Trophoblast cell (in vitro differentiated cells and primary cell): Measurements from ENCODE around the gene TAF4B.
A peak's percentile ranks its signal among the peaks of the same experiment; 100 is the strongest.
"Not testable (repeated sequence)": the region's sequence is repeated elsewhere in the genome, so short reads cannot be mapped to it uniquely, and the experiment has no call there.

Experiments
- DNase-seq, 2 donors: peaks; one replicate each; pipeline ENCODE4 v3.0.0-alpha.2; 2016
- H2AFZ ChIP-seq: 2 replicates; pipeline ENCODE4 v1.6.1; 2013; ENCODE audit warnings: low read length, moderate library complexity, mild to moderate bottlenecking; ENCODE audit not compliant: insufficient read depth, poor library complexity
- H2AK5ac ChIP-seq: 2 replicates; pipeline ENCODE4 v1.6.1; 2013; ENCODE audit warnings: mild to moderate bottlenecking, low read length
- H2BK120ac ChIP-seq: 2 replicates; pipeline ENCODE4 v1.6.1; 2013; ENCODE audit warnings: low read length, mild to moderate bottlenecking, moderate library complexity; ENCODE audit not compliant: insufficient read depth, poor library complexity
- H2BK12ac ChIP-seq: 2 replicates; pipeline ENCODE4 v1.6.1; 2013; ENCODE audit warnings: mild to moderate bottlenecking, low read length, moderate library complexity
- H2BK5ac ChIP-seq: 2 replicates; pipeline ENCODE4 v1.6.1; 2013; ENCODE audit warnings: low read length, low read depth, moderate library complexity, mild to moderate bottlenecking; ENCODE audit not compliant: poor library complexity
- H3K14ac ChIP-seq: 2 replicates; pipeline ENCODE4 v1.6.1; 2013; ENCODE audit warnings: mild to moderate bottlenecking, low read length
- H3K18ac ChIP-seq: 2 replicates; pipeline ENCODE4 v1.6.1; 2013; ENCODE audit warnings: mild to moderate bottlenecking, low read length
- H3K23ac ChIP-seq: 2 replicates; pipeline ENCODE4 v1.6.1; 2013; ENCODE audit warnings: low read length
- H3K27ac ChIP-seq: 2 replicates; pipeline ENCODE4 v1.5.1; 2013; ENCODE audit warnings: low read depth, mild to moderate bottlenecking, inconsistent platforms, low read length, moderate library complexity
- H3K27me3 ChIP-seq: 2 replicates; pipeline ENCODE4 v1.6.1; 2013; ENCODE audit warnings: inconsistent platforms, mild to moderate bottlenecking, low read length, moderate library complexity; ENCODE audit not compliant: insufficient read depth
- H3K36me3 ChIP-seq, 2 experiments: 1 replicate in 1 of 2; 2 replicates in 1 of 2; pipeline ENCODE4 v1.6.1; 2013; ENCODE audit warnings: low read length in 2 of 2, mild to moderate bottlenecking in 2 of 2, moderate library complexity in 1 of 2; ENCODE audit not compliant: insufficient read depth in 2 of 2, control insufficient read depth in 1 of 2
- H3K4ac ChIP-seq: 2 replicates; pipeline ENCODE4 v1.6.1; 2013; ENCODE audit warnings: low read depth, mild to moderate bottlenecking, low read length, moderate library complexity
- H3K4me1 ChIP-seq, 2 experiments: 1 replicate in 1 of 2; 2 replicates in 1 of 2; pipeline ENCODE4 v1.6.1; 2013; ENCODE audit warnings: low read length in 2 of 2, mild to moderate bottlenecking in 2 of 2, moderate library complexity in 1 of 2; ENCODE audit not compliant: insufficient read depth in 2 of 2, control insufficient read depth in 1 of 2
- H3K4me2 ChIP-seq: 2 replicates; pipeline ENCODE4 v1.6.1; 2013; ENCODE audit warnings: inconsistent platforms, mild to moderate bottlenecking, low read length, moderate library complexity
- H3K4me3 ChIP-seq: 2 replicates; pipeline ENCODE4 v1.5.1; 2013; ENCODE audit warnings: mild to moderate bottlenecking, low read depth, low read length, inconsistent platforms
- H3K79me1 ChIP-seq: one replicate; pipeline ENCODE4 v1.6.1; 2013; ENCODE audit warnings: low read length
- H3K79me2 ChIP-seq: 2 replicates; pipeline ENCODE4 v1.6.1; 2013; ENCODE audit warnings: low read length, mild to moderate bottlenecking; ENCODE audit not compliant: control insufficient read depth, insufficient read depth, poor library complexity
- H3K9ac ChIP-seq: 2 replicates; pipeline ENCODE4 v1.6.1; 2013; ENCODE audit warnings: mild to moderate bottlenecking, low read length
- H3K9me3 ChIP-seq: 2 replicates; pipeline ENCODE4 v1.6.1; 2013; ENCODE audit warnings: low read depth, mild to moderate bottlenecking, control low read depth, inconsistent platforms, low read length; ENCODE audit not compliant: insufficient read depth
- H4K12ac ChIP-seq: 2 replicates; pipeline ENCODE4 v1.6.1; 2013; ENCODE audit warnings: low read depth, mild to moderate bottlenecking, low read length, moderate library complexity
- H4K8ac ChIP-seq: 2 replicates; pipeline ENCODE4 v1.6.1; 2013; ENCODE audit warnings: low read depth, mild to moderate bottlenecking, low read length, moderate library complexity
- H4K91ac ChIP-seq: one replicate; pipeline ENCODE4 v1.6.1; 2013; ENCODE audit warnings: low read depth, mild to moderate bottlenecking, low read length, moderate library complexity
- WGBS: extraction: QIAGEN DNeasy Blood & Tissue Kit; methylation state at CpG from one replicate; pipeline ENCODE4 v1.1.7; 2013; ENCODE audit warnings: missing lambda C conversion rate; ENCODE audit not compliant: insufficient read length, insufficient coverage; ENCODE audit errors: extremely low coverage; 5-methylcytosine and 5-hydroxymethylcytosine counted together

Gene TAF4B

DNA sequence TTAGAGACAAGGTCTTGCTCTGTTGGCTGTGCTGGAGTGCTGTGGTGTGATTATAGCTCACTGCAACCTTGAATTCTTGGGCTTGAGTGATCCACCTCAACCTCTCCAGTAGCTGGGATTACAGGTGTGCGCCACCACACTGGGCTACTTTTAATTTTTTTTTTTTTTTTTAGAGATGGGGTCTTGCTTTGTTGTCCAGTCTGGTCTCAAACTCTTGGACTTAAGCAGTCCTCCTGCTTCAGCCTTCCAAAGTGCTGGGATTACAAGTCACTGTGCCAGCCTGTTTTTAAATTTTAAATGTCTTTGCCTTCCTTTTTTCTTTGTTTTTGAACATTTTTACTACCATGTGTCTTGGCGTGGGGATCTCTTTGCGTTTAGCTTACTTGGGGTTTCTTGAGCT, 32.5 kb downstream of the TAF4B start:
- no CpG with 5 or more reads among the region's 3 CpGs for WGBS
- H3K9ac ChIP-seq = no peak overlapping the region
- no peaks in the 10 kb centered on the region for H3K27me3 ChIP-seq

DNA sequence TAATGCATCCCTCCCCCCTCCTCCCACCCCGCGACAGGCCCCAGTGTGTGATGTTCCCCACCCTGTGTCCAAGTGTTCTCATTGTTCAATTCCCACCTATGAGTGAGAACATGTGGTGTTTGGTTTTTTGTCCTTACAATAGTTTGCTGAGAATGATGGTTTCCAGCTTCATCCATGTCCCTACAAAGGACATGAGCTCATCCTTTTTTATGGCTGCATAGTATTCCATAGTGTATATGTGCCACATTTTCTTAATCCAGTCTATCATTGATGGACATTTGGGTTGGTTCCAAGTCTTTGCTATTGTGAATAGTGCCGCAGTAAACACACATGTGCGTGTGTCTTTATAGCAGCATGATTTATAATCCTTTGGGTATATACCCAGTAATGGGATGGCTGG, 33.2 kb downstream of the TAF4B start:
- H3K9ac ChIP-seq, H3K4me2 ChIP-seq, H3K79me1 ChIP-seq, H3K27me3 ChIP-seq, H2AFZ ChIP-seq, H3K4me3 ChIP-seq, H3K9me3 ChIP-seq, H4K12ac ChIP-seq, H4K91ac ChIP-seq, H2BK120ac ChIP-seq, H2BK5ac ChIP-seq, H2BK12ac ChIP-seq, H3K27ac ChIP-seq, H3K23ac ChIP-seq, H3K36me3 ChIP-seq, DNase-seq, H3K79me2 ChIP-seq, H3K4me1 ChIP-seq, H3K4ac ChIP-seq, H3K14ac ChIP-seq, H4K8ac ChIP-seq, H3K18ac ChIP-seq, H2AK5ac ChIP-seq: not testable (repeated sequence)
- no CpG with 5 or more reads among the region's 4 CpGs for WGBS

More for the DNA sequence above, 32.5 kb downstream of the TAF4B start:
- no peak overlapping the region for H3K23ac ChIP-seq
- H3K4me1 ChIP-seq = no peaks in the 10 kb centered on the region
- H4K91ac ChIP-seq = no peak overlapping the region
- H3K4ac ChIP-seq = no peak overlapping the region
- no peaks in the 10 kb centered on the region for H3K79me1 ChIP-seq
- no peak overlapping the region for H3K4me2 ChIP-seq
- H3K79me2 ChIP-seq = peaks cover 2% of the 10 kb centered on the region
- H3K4me3 ChIP-seq = no peak overlapping the region
- no peak overlapping the region for H2AFZ ChIP-seq
- H3K9me3 ChIP-seq = no peaks in the 10 kb centered on the region
- no peak overlapping the region for H3K18ac ChIP-seq
- H2BK12ac ChIP-seq = no peak overlapping the region
- no peak overlapping the region for H3K14ac ChIP-seq
- H2BK5ac ChIP-seq = no peak overlapping the region
- no peak for DNase-seq
- H2BK120ac ChIP-seq = no peak overlapping the region
- no peak overlapping the region for H3K27ac ChIP-seq
- no peaks in the 10 kb centered on the region for H3K36me3 ChIP-seq
- no peak overlapping the region for H4K12ac ChIP-seq
- H4K8ac ChIP-seq = no peak overlapping the region
- no peak overlapping the region for H2AK5ac ChIP-seq

DNA sequence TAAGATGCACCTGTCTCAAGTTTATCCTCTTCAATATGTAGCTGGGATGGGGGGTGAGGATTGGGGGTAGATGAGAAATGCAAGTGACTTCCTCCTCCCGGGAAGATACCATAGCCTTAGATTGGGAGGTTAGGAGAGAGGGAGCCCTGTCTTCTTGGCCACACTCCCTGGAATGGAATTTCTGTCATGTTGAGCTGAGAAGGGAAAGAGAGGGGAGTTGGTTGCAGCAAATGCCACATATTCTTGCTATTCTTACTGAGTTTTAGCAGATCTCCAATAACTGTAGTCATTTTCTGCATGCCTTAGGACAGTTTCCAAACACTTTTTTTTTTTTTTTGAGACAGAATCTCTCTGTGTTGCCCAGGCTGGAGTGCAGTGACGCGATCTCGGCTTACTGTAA, 35.9 kb downstream of the TAF4B start:
- Histone ChIP-seq H3K36me3 (no peaks in the 10 kb centered on the region), H2AFZ (no peak overlapping the region), H3K4ac (no peak overlapping the region), H2BK5ac (no peak overlapping the region), H2BK120ac (no peak overlapping the region), H3K79me2 (peaks cover 2% of the 10 kb centered on the region), H3K23ac (no peak overlapping the region), H2BK12ac (no peak overlapping the region), H3K27ac (no peak overlapping the region), H4K91ac (no peak overlapping the region), H3K18ac (no peak overlapping the region), H3K4me2 (no peak overlapping the region), H3K4me1 (no peaks in the 10 kb centered on the region), H4K8ac (no peak overlapping the region), H3K9me3 (no peaks in the 10 kb centered on the region), H4K12ac (no peak overlapping the region), H3K14ac (no peak overlapping the region), H3K9ac (no peak overlapping the region), H3K79me1 (no peaks in the 10 kb centered on the region), H3K27me3 (no peaks in the 10 kb centered on the region), H3K4me3 (no peak overlapping the region), H2AK5ac (no peak overlapping the region)
- peak; percentile 31 to 74 for DNase-seq
- WGBS = no CpG with 5 or more reads among the region's 4 CpGs

DNA sequence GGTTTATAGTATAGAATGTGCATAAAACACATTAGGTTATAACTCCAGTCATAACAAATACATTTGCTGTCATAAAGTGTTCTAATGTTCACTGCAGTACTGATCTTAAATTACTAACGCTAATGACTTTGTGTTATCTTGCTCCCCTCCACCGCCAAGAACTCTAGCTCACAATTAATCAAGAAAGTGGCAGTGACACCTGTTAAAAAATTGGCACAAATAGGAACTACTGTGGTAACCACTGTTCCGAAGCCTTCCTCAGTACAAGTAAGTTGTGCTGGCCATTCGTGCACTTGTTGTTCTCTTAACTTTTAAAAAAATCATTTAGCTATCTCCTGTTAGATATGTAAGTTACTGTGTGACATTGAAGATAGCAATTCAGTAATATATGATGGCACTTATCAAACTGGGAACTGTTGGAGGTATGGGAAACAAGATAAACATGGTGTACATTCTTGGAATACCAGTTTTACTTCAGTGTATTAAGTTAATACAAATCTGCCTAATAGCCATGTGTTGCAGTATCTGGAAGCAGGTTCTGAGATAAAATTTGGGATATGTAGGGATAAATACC, 41.2 kb downstream of the TAF4B start:
- Histone ChIP-seq H2AK5ac (no peak overlapping the region), H3K4ac (no peak overlapping the region), H2BK12ac (no peak overlapping the region), H2BK5ac (no peak overlapping the region), H3K36me3 (no peaks in the 10 kb centered on the region), H3K4me3 (no peak overlapping the region), H3K18ac (no peak overlapping the region), H3K27me3 (no peaks in the 10 kb centered on the region), H2BK120ac (no peak overlapping the region), H3K79me2 (peaks cover 2% of the 10 kb centered on the region), H3K4me1 (no peaks in the 10 kb centered on the region), H3K14ac (no peak overlapping the region), H4K8ac (no peak overlapping the region), H4K91ac (no peak overlapping the region), H4K12ac (no peak overlapping the region), H2AFZ (no peak overlapping the region), H3K4me2 (no peak overlapping the region), H3K27ac (no peak overlapping the region), H3K23ac (no peak overlapping the region), H3K9me3 (no peaks in the 10 kb centered on the region), H3K79me1 (no peaks in the 10 kb centered on the region), H3K9ac (no peak overlapping the region)
- DNase-seq = no peak
- WGBS = no CpG with 5 or more reads among the region's 4 CpGs
